Measurements from ENCODE around the gene JAKMIP1.

Gene JAKMIP1

GRCh38 chr4:6232836-6233785 is 32.8 kb upstream of the JAKMIP1 start:
- TF ChIP-seq ZNF274 (IDR thresholded peaks at IDR 0.05; ENCODE audit: low read depth, low read length), result no peak
- H3K4me3 ChIP-seq (ENCODE audit: low read length), result no peak overlapping the region

DNA sequence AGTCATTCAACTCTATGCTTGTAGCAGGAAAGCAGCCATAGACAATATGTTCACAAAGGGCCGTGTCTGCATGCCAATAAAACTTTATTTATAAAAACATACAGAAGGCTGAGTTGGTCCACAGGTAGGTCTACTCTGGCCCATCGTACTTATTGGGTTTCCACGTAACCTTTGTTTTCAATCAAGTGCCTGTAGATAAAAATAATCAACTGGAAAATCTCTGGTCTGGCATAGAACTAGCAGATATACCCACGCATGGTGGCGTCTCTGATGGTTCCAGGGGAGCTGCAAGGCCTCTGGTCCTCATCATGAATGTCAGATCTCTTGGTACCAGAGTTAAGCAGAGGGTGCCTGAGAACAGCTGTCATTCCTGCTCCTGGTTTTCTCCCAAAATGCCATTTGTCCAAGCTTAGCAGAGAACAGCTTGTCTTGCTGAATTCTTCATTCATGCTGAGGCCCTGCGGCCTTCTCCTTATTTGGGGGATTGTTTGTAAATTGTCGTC is 31.4 kb upstream of the JAKMIP1 start:
- no peak for TF ChIP-seq ZNF274 (IDR thresholded peaks at IDR 0.05; ENCODE audit: low read depth, low read length)
- no peak overlapping the region for H3K4me3 ChIP-seq (ENCODE audit: low read length)

GRCh38 chr4:6230827-6231662 is 30.7 kb upstream of the JAKMIP1 start:
- H3K4me3 ChIP-seq (ENCODE audit: low read length), result no peak overlapping the region
- no peak for TF ChIP-seq ZNF274 (IDR thresholded peaks at IDR 0.05; ENCODE audit: low read depth, low read length)

GRCh38 chr4:6230502-6230785 is 30.1 kb upstream of the JAKMIP1 start:
- no peak overlapping the region for H3K4me3 ChIP-seq (ENCODE audit: low read length)
- no peak for TF ChIP-seq ZNF274 (IDR thresholded peaks at IDR 0.05; ENCODE audit: low read depth, low read length)

DNA sequence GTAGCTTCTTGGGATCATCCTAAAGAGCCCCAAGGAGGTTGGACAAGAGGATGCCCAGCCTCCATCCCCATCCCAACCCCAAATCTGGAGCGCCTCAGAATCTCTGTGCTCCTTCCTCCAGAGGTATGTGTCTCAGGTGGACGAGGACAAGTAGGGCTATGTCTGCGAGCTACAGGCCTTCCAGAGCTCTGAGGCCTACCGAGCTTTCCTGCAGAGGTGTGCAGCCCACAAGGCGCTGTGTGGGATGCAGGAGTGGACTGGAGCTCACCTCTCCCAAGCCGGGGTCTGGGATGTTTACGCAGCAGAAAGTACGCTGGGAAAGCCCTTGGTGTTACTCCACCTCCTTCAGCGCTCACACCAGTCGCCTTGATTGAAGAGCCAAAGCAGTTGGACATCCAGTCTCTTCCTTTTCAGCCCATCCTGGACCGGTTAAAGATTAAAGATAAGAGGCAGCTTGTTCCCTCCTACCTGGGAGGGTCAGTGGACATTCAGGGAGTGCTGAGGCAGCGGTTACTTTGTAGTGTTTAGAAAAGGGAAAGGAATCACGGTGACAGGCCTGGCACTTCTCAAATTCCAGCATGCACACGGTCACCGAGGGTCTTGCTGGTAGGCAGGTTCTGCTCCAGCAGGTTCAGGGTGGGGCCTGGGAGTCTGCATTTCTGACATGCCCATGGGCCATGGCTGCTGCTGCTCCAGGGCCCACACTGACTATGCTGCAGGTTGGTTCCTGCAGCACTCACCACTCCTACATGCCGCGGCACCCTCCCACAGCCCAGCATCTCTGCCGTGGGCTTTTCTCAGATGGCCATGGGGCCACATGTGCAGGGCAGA is 29.5 kb upstream of the JAKMIP1 start:
- TF ChIP-seq ZNF274 (IDR thresholded peaks at IDR 0.05; ENCODE audit: low read depth, low read length), result no peak
- H3K4me3 ChIP-seq (ENCODE audit: low read length), result no peak overlapping the region

DNA sequence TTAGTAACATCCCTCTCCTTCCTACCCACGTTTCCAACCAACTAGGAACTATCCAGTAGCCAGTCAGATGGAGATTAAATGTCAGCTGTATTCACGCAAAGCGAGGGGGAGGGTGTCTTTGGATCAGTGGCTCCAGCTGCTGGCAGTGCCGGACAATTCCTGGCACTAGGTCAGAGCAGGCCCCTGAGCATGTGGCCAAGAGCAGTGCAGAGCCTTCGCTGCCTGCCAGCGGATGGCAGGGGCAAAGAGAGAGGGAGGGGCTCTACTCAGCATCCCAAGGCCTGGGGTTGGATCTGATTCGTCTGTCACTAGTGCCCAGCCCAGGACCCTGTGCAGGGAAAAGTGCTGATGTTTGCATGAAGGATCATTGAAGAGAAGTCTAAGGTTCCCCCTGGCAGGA is 28.7 kb upstream of the JAKMIP1 start:
- H3K4me3 ChIP-seq (ENCODE audit: low read length), result no peak overlapping the region
- no peak for TF ChIP-seq ZNF274 (IDR thresholded peaks at IDR 0.05; ENCODE audit: low read depth, low read length)

DNA sequence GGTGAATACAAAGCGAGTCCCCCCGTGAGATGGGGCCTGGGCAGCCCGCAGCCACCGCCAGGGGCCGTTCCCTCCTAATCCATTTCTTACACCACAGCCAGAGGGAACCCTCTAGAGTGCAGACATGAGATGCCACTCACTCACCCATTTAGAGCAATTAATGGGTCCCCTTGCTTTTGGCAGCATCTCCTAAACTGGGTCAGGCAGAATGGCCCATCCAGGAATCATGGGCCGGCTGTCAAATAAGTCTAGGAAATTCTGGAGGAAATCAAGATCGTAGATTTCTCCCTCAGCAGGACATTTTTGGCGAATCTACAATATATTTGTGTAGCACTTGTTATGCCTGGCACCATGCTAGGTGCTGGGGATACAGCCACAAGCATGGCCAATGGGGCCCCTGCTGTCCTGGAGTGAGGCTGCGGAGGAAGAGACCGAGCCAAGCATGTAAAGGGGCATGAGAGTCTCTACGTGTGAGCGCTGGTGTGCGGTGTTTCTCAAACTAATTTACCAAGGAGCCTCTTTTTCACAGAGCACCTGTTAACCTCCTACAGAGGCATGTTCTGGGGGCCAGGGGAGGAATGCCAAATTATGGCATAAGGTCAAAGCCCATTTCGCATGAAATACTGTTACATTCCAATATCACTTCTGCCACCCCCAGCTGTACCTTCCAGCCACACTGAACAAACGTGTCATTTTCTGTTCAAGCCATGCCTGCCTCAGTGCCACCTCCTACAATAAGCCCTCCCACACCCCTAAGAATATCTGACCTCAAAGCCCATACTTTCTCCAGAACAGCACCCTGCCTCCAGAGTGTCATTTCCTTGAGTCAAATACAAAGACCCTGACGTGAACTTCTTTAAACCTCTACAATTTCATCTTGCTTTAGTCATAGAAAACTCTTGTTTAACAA is 28.1 kb upstream of the JAKMIP1 start:
- no peak for TF ChIP-seq ZNF274 (IDR thresholded peaks at IDR 0.05; ENCODE audit: low read depth, low read length)
- H3K4me3 ChIP-seq (ENCODE audit: low read length), result no peak overlapping the region

DNA sequence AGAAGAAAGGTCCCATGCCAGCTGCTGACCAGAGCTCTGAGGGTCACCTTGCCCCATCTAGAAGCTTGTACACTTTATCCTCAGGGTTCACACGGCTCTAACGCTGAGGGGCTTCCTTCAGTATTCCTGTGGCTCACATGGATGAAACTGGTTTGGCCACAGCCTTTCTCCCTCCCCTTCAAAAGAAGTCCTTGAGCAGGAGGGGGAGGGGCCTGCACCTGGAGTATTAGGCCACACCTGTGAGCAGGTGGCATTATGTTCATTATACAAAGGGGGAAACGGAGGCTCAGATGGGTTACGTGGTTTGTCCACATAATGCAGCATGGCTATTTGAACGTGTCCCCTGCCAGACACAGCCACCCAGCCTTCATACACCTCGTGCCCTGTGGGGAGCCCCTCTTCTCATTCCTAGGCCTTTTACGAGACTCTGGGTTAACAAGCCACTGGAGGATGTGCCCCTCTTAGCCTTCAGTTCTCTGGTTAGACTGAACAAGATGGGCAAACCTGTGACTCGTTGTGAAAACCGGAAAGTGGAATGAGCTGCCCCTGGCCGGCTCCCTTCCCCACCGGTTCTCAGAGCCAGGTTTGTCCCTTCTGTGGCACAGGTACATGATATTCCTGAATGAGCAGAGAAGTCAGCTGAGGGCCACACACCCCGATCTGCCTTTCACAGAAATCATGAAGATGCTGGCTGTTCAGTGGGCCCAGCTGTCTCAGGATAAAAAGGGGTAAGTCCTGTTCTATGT is 27.2 kb upstream of the JAKMIP1 start:
- no peak for TF ChIP-seq ZNF274 (IDR thresholded peaks at IDR 0.05; ENCODE audit: low read depth, low read length)
- H3K4me3 ChIP-seq (ENCODE audit: low read length), result no peak overlapping the region

- no peak overlapping the region for H3K4me3 ChIP-seq (ENCODE audit: low read length)
- no peak for TF ChIP-seq ZNF274 (IDR thresholded peaks at IDR 0.05; ENCODE audit: low read depth, low read length)
Measured at GRCh38 chr4:6226506-6226905, 26.2 kb upstream of the JAKMIP1 start.

DNA sequence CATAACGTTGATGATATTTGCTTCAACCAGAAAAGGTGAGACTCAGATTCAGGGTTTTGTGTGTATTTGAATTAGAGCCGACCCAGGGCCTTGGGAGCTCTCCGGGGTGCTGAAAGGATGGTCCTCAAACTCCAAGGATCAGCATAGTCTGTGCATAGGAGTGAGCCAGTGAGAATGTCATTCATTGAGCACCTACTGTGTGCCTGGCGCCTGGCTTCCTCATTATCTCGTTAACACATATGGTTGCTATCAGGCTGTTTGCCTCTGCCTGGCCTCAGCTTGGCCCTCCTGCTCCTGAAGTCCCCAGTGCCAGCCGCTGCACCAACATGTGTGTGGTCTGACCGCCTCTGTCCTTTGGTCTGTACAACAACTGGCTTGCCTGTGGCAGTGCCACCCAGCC is 25.1 kb upstream of the JAKMIP1 start:
- H3K4me3 ChIP-seq (ENCODE audit: low read length), result no peak overlapping the region
- TF ChIP-seq ZNF274 (IDR thresholded peaks at IDR 0.05; ENCODE audit: low read depth, low read length), result no peak

- no peak for TF ChIP-seq ZNF274 (IDR thresholded peaks at IDR 0.05; ENCODE audit: low read depth, low read length)
- H3K4me3 ChIP-seq (ENCODE audit: low read length), result no peak overlapping the region
Measured at GRCh38 chr4:6224735-6225134, 24.4 kb upstream of the JAKMIP1 start.

DNA sequence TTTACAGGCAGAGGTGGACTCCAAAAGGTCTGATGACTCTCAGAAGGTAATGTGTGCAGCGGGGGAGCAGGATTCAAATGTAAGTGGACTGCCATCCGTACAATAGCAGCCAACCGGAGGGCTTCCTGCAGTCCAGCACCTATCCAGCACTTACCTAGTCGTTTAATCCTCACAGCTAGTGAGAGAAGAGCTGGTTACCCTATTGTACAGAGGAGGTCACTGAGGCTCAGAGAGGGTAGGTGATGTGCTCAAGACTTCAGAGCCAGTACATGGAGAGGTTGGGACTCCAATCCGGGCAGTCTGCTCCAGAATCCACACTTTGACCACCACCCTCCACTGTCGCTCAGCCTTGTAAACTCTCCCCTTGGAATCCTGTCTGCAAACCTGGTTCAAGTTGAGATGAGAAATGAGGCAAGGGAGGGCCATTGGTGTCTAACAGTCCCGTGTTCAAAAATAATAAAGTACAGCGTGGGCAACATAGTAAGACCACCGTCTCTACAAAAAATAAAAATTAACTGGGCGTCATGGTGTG is 22.5 kb upstream of the JAKMIP1 start:
- no peak for TF ChIP-seq ZNF274 (IDR thresholded peaks at IDR 0.05; ENCODE audit: low read depth, low read length)
- no peak overlapping the region for H3K4me3 ChIP-seq (ENCODE audit: low read length)
